ENCODE measurements around the gene NKX1-1. TPM values are rescaled to one million over a fixed set of nuclear protein-coding genes. Genes with fewer than 3 reads are reported as not detected.

The NKX1-1 gene
- polyA plus RNA-seq, 4 donors: not detected

DNA sequence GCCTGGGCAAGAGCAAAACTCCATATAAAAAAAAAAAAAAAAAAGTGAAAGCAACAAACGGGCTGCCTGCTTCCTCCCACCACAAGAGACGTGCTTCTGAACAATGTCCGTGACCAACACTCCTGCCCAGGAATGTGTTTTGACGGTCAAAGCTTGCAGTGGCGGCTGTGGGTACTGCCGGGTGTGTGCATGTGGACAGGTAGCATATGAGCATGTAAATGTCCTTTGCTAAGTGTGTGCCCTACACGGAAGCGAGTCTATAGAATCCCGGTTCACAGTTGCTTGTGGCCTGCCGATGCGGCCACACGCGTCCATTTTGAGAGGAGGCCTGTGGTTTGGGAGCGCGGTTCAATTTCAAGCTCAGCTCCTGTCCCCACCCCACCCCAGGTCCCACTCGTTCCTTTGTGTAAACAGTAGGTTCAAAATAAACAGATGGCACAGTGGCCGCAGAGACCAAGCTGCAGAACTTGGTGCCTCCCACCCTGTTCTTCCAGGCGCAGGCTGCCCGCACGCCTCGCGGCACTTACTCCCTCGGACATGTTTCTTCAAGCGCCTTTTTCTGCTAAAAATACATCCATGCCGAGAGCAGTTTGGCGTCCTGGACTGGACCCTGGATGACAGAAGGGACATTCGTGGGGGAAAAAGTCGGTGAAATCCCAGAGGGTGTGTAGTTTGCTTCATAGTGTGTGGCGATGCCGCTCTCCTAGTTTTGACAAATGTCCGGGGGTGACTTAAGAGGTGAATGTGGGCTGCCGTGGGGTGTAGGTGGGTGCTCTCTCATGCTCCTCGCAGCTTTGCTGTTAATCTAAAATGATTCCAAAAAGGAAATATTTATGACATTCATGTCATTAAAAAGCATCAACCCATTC lies 11.5 kb upstream of the NKX1-1 start:
- no peak for DNase-seq (ENCODE audit: low read depth in 4 of 4, low spot score in 3 of 4)

DNA sequence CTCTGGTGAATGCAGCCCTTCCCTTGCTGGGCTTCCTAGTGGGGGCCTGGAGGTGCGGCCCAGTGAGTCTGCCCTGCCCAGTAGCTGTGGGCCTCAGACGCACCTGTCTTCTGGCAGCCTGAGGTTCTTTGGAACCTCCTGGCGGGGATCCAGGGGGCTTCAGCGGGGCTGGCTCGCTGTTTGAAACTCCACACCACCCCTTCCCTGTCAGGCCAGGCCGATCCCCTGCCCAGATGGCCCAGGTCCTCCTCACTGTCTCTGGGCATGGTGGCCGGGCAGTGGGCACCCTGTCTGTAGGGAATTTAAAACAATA lies 10.7 kb upstream of the NKX1-1 start:
- DNase-seq (ENCODE audit: low read depth in 4 of 4, low spot score in 3 of 4): no peak

DNA sequence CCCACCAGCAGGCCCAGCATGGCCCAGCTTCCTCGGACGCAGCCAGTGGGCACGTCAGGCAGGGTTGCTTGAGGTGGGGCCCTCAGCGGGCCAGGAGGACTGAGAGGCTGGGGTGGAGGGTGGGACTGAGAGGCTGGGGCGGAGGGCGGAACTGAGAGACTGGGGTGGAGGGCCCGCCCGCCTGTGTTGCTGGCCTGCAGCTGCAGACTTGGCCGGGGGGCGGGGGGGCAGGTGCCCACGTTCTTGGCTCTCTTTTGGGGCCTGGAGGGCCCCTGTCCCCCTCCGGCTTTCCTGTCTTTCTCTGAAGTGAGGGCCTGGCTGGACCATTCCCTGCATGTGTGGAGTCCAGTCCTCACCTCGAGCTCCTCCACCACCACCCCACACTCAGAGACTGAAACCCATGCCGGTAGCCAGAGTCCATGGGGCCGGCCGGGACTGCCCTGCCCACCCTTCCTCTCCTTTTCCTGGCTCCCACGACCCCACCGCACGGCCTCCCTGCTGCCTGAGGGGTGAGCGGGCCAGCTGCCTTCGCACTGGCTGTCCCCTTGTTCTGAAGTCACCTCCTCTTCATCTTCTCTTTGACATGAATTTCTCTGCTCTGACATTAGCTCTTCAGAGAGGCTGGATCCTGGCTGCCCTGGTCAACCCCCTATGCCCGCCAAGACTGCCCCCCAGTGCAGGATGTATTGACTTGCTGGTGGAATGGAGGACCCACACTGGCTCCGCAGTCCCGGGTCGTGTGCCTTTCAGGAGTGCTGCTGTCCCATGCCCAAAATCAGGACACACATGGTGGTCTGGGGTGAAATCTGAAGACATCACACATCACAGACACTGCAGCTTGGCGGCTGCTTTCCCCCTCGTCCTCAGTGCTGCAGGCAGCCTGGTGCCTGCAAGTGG lies 10.1 kb upstream of the NKX1-1 start:
- DNase-seq (ENCODE audit: low read depth in 4 of 4, low spot score in 3 of 4): no peak

DNA sequence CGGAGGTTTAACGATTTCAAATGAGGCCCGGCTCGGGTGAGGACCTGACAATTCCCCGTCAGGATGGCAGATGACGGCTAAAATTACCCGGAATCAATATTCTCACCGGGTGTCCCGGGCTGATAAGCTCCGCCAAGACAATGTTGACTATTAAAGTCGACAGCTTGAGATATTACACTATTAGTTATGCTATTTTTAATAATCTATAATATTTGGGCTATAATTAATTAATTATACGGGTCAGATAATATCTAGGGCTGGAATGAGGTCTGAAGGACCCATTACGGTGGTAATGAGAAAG lies 9.4 kb upstream of the NKX1-1 start:
- no peak for DNase-seq (ENCODE audit: low read depth in 4 of 4, low spot score in 3 of 4)

DNA sequence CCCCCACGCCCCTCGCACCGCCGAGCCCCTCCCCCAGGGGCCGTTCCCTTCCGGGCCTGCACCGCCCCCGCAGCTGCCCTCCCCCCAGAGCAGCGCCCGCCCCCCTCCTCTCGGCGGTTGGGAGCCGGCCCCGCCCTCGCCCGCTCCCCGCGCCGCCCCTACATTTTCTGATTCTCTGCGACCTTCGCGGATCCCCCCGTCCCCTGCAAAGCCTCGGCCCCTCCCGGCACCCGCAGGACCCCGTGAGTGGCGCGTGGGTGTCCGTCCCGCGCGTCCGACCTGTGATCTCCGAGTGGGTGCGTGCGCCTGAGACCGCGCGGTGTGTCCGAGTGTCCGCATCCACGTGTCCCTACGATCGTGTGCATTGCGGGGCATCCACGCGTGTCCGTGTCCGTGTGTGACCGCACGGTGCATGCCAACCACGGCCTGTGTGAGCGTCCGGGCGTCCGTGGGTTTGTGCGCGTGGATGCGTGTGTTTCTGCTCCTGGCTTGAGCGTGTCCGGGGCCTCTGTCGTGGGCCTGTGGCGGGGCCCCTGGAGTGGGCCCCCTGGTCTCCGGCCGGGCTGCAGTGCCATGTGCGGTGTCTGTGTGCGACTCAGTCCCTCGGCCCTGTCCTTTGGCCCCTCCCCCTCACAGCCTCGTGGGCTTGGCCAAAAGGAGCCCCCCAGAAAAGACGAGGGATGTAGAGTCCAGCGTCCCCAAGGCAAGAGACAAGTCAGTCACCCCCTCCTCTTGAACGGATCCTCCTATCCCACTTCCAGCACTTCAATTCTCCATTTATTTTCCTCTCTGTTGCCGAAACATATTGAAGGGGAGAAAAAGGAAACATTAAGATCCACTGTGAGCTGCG lies 8.8 kb upstream of the NKX1-1 start:
- no peak for DNase-seq (ENCODE audit: low read depth in 4 of 4, low spot score in 3 of 4)

DNA sequence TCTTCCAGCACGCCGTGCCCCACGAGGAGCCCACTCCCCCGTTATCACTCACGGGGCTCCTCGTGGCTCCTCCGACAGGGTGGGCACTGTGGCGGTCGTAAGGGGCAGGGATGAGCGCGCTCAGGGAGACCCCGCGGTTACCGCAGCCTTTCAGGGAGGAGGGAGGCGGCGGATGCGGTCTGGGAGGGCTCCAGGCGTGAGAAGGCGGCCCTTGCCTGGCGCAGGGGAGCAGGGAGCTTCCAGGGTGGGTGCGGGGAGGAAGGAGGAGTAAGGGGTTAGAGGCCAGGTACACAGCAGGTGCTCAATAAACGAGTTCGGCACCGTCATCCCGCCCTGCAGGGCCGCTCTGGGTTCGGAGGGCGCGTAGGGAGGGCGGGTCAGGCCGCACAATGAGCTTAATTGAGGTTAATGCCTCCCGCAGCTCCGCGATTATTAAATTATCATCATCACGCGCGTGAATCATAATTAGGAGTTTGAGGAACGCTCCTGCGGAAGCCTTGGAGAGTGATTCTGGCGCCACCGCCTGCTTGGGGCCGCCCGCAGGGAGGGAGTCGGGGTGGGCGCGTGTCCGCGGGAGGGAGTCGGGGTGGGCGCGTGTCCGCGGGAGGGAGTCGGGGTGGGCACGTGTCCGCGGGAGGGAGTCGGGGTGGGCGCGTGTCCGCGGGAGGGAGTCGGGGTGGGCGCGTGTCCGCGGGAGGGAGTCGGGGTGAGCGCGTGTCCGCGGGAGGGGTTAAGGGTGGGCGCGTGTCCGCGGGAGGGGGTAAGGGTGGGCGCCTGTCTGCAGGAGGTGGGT lies 7.6 kb upstream of the NKX1-1 start:
- DNase-seq (ENCODE audit: low read depth in 4 of 4, low spot score in 3 of 4): no peak

DNA sequence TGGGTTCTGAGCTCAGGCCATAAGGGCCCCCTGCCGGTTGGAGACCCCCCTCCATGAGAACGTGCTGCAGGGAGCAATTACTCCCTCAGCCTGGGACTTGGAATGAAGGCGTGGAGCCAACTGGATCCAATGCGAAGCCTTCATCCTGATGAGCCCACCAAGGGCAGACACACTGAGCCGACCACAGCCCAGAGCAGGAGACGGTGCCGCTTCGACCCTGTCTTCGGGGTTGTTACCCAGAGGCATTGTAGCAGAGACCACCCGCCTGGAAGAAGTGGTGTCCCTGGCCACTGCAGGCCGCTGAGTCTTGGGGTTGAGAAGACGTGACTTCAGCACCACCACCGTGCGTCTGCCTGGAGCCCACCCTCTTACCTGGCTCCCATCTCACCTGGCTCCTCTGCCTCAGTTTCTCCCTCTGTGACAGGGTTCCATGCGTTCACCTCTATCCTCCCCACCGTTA lies 7.0 kb upstream of the NKX1-1 start:
- DNase-seq (ENCODE audit: low read depth in 4 of 4, low spot score in 3 of 4): no peak

DNA sequence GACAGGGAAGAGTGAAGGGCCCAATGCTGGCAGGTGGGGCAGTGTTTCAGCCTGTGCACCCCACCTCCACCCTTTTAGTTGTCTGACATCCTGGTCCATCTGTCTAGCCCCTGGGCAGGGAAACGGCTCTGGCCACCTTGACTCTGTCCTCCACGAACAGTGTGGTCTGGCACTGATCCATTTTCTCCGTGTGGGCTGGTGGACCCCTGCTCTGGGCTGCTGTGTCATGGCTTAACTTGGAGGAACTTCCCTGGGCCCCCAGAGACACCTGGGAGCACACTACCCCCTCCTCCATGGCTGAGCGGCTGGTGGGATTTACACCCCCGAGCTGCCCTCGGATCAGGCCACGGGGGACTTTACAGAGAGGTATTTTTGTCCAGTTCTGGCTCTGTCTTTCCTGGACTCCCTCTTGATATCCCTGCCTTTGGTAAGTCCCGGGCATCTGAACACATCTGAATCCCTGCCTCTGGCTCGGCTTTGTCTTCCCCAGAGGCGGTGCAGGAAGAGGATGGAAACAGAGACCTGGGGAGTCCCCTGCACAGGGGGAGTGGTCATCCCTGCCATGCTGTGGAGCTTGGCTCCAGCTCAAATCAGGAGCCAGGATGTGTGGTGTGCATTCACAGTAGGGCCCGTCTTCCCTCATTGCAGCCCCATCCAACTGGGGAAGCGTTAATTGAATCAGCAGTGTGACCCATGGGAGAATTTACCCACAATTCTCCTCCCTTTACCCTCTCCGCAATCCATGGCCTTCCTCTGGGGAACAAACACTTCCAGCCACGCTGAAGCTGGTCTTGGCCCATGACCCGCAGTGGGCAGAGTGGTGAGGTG lies 6.3 kb upstream of the NKX1-1 start:
- no peak for DNase-seq (ENCODE audit: low read depth in 4 of 4, low spot score in 3 of 4)

DNA sequence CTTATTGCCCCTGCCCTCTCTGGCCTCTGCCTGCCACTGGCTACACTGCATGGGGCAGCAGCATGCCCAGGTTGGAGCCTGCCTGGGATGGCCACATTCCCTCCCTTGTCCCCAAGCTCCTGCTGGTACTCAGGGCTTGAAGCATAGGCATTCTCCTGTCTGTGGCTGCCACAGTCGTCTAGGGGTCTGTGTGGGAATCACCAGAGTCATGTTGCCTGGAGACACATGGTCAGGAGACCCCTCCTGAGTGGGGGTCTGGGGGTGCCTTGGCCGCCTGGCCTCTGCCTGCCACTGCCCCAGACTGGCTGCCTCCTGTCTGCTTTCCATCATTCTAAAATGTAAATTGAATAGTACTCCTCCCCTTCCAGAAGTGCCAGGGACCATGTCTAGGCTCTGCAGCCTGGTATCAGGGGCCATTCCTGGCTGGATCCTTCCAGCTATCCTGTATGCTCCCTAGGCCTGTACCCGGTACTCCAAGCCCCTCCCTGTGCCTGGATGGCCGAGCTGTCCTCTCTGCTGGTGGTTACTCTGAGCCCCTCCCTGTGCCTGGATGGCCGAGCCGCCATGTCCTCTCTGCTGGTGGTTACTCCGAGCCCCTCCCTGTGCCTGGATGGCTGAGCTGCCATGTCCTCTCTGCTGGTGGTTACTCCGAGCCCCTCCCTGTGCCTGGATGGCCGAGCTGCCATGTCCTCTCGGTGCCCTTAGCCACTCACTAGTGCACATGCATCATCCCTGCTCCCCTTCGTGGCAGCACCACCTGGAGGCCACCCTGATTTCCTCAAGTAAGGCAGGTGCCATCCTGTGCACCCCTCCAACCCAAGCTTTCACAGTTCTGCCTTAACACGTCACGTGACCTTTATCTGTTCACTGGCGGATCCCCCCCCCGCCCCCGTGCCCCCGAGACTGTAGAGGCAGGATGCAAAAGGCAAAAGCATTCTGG lies 5.5 kb upstream of the NKX1-1 start:
- DNase-seq (ENCODE audit: low read depth in 4 of 4, low spot score in 3 of 4): no peak

DNA sequence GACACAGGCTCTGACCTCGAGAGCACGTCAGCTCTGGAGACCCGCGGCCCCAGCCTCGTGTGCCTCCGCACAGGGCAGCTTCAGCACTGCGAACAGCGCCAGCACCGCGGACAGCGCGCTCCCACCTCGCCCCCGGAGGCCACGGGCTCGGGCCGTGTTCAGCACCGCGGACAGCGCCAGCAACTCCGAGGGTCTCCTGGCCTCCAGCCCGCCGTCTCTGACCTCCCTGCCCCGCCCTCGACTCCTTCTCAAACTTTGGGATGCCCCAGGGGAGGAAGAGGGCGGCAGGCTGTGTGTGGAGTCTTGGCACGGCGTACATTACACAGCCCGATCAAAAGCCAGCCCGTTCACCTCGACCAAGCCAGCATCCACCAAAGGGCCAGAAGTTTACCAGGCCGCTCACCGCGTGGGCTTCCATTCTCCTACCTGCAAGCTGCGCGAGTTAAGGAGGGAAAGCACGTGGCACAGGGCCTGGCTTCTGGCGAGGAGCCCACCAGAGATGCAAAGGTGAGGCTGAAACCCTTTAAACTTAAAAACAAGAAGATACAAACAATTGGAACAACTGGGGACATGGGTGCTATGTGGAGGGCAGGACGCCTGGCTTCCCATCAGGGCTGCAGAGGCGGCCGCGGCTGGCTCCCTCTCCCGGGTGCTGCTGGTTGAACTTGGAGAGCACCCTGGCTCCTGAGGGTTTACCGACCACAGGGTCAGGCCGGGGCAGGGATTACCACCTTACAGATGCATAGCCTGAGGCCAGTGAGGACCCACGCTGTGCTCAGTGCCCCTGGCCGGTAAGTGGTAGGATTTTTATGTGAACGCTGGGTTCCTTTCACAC lies 4.5 kb upstream of the NKX1-1 start:
- peak; percentile 63 to 81 (median 69) for DNase-seq (ENCODE audit: low read depth in 4 of 4, low spot score in 3 of 4)

DNA sequence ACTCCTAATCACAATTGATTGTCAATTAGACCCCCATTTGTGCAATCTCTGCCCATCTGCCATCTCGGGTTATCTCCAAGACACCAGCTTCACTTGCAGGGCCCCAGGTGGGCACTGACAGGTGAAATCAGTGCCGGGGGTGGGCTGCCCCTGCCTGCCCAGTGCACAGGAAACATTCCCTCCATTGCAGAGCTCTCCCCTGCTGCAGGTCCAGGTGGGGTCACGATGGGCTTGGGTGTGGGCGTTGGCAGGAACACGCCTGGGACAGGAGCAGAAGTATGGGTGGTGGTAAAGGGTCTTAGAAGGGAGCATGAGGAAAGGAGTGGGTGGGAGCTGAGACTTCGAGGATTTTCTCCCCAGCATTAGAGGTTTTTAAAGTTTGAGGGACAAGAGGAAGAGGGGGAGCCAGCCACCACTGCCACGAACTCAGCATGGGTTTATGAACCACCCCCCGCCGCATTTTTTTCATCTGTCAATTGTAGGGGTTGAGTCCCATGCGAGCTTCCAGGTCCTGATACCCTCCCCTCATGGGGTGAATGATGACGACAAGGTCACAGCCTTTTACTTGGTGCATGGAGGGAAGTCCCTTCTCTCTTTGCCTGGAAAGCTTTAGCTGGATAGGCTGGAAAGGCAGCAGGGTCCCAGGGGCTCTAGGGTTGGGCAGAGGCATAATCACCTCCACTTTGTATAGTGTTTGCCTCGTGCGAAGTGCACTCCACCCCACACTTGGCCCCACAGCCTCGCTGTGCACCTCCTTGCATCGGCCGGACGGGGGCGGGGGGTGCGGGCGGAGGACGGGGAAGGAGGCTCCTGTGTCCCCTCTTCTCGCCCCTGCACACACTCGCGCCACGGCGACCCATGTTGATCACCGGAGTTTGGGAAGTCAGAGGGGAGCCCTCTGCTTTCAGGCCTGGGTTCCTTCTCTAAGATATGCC lies 3.5 kb upstream of the NKX1-1 start:
- no peak for DNase-seq (ENCODE audit: low read depth in 4 of 4, low spot score in 3 of 4)

DNA sequence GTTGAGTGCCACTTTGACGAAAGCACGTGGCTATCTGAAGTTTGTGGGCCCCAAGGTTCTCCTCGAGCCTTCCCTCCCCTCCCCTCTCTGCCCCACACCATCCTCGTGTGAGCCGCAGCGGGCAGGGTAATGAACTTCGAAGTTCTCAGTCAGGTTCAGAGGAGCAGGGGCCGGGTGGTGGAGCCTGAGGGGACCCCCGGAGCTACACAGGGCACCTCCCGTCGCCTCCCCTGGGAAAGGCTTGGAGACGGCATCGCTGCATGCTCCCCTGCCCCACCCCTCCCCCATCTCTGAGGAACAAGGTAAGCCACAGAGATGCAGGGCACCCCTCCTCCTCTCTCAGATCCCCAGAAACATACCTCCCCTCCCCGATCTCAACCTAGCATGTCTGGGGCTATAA lies 2.8 kb upstream of the NKX1-1 start:
- DNase-seq (ENCODE audit: low read depth in 4 of 4, low spot score in 3 of 4): no peak

DNA sequence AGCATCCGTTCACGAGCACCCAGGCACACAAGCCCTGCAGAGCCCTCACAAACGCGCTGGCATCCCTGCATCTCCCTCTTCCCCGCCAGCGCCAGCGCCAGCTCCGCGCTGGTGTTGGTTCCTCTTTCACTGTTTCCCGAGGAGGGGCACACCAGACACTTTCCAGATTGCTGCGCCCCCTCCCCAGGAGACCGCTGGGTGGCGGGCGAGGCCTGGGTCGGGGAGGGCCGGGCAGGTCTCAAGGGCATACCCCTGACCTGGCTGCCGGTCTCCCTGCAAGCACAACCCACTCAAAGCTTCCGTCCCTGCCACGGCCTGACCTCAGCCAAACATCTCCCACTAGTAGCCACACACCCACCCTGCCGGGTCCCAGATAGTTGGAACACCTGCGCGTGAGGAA lies 2.2 kb upstream of the NKX1-1 start:
- DNase-seq (ENCODE audit: low read depth in 4 of 4, low spot score in 3 of 4): no peak

DNA sequence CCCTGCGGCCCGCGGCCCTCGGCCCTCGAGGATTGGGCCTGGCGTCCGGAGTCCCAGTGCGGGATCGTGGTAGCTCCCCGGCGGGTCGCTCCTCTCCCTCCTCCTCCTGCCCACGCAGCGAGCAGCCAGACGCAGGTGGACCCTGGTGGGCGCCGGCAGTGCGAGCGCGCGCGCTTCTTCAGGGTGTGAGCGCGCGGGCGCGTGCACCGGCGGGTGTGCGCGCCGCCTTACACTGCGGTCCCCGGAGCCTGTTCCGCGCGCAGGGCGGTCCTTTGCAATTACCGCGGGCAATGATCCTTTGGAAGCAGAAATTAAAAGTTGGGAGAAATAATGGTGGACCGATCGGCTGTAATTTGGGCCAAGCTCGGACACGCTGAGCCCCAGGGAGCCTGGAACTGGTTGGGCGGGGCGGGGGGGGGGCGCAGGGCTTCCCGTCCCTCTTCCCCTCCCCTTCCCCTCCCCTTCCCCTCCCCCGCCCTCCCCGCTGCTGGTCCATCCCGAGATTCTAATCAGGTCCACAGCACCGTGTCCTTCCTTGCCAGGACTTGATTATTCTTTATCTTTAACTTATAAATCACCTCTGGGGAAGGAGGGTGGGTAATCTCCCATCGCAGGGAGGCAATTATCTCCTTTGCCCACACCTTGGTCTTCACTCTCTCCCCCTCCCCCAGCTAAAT lies 1.6 kb upstream of the NKX1-1 start:
- DNase-seq (ENCODE audit: low read depth in 4 of 4, low spot score in 3 of 4): no peak

DNA sequence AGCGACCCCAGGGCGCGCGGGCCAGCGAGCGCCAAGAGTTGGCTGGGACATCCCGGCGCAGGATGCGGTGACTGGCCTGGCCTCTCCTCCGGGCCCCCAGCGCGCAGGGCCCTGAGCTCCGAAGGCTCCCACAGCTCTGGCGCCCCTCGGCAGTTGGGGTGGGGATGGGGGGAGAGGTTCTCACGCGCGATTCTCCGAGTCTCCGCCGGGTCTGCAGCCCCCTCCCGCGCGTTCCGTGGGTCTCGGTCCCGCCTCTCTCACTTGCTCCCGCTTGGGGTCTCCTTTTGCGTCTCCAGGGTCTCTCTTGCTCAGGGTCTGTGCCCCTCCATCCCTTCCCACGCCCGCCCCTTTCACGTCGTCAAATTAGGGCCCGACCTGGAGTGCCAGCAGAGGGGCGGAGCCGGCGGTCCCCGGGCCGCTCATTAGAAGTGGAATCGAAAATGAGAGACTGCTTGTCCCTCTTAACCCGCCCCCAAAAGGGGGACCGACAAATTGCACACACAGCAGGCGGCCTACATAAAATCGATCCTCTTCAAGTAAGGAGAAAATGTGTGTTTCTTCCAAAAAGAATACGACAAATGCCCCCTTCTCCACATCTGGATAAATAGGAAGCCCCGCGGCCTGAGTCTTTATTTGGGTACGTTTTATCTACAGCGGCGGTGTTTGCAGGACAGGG lies 877 bp upstream of the NKX1-1 start:
- no peak for DNase-seq (ENCODE audit: low read depth in 4 of 4, low spot score in 3 of 4)

All from right renal pelvis (tissue), 4 donors.